Activated naive CD4-positive, alpha-beta T cell treated with anti-CD3 and anti-CD28 coated beads, Interleukin-2, amount 10 ng/mL, durations not matched to agents 7 days and 5 days (primary cell): Measurements from ENCODE around the gene TP53TG3E.
"Not testable (repeated sequence)": the region's sequence is repeated elsewhere in the genome, so short reads cannot be mapped to it uniquely, and the experiment has no call there.

Experiments
- CTCF ChIA-PET: fragments of 350-600 bp; sonication (Branson Sonifier 250); formaldehyde crosslinking; loops from one replicate; lab custom pipeline; 2021; ENCODE audit warnings: antibody characterized with exemption; lab: Charles Lee
- DNase-seq: peaks from one replicate; pipeline ENCODE4 v3.0.0-alpha.2; 2020
- H3K27ac Mint-ChIP-seq: one replicate; pipeline ENCODE4 v1.8.0; 2021; ENCODE audit warnings: mild to moderate bottlenecking, moderate library complexity, mixed read lengths
- H3K27me3 Mint-ChIP-seq: one replicate; pipeline ENCODE4 v1.8.0; 2021; ENCODE audit warnings: mild to moderate bottlenecking, mixed read lengths
- H3K36me3 Mint-ChIP-seq: one replicate; pipeline ENCODE4 v1.8.0; 2021; ENCODE audit warnings: mixed read lengths
- H3K4me1 Mint-ChIP-seq: one replicate; pipeline ENCODE4 v1.8.0; 2021; ENCODE audit warnings: mixed read lengths
- H3K4me3 Mint-ChIP-seq: one replicate; pipeline ENCODE4 v1.8.0; 2021; ENCODE audit warnings: mild to moderate bottlenecking, moderate library complexity, mixed read lengths
- H3K9me3 Mint-ChIP-seq: one replicate; pipeline ENCODE4 v1.8.0; 2021; ENCODE audit warnings: mixed read lengths

Gene TP53TG3E, protein sequence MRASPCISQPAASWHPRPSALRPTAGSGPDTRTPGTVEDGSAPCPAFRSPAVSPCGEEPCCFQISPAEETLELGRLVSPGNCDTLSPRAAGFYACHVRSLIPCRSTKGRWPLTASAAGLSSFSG

GRCh38 chr16:33304006-33304405, at the start of gene TP53TG3E:
TP53TG3E (plus strand) TSS chr16:33304306; CDS start chr16:33304374, 68 bp downstream.
- H3K36me3 Mint-ChIP-seq, H3K27me3 Mint-ChIP-seq, H3K4me3 Mint-ChIP-seq, H3K9me3 Mint-ChIP-seq, DNase-seq, H3K4me1 Mint-ChIP-seq, H3K27ac Mint-ChIP-seq, CTCF ChIA-PET: not testable (repeated sequence)

DNA sequence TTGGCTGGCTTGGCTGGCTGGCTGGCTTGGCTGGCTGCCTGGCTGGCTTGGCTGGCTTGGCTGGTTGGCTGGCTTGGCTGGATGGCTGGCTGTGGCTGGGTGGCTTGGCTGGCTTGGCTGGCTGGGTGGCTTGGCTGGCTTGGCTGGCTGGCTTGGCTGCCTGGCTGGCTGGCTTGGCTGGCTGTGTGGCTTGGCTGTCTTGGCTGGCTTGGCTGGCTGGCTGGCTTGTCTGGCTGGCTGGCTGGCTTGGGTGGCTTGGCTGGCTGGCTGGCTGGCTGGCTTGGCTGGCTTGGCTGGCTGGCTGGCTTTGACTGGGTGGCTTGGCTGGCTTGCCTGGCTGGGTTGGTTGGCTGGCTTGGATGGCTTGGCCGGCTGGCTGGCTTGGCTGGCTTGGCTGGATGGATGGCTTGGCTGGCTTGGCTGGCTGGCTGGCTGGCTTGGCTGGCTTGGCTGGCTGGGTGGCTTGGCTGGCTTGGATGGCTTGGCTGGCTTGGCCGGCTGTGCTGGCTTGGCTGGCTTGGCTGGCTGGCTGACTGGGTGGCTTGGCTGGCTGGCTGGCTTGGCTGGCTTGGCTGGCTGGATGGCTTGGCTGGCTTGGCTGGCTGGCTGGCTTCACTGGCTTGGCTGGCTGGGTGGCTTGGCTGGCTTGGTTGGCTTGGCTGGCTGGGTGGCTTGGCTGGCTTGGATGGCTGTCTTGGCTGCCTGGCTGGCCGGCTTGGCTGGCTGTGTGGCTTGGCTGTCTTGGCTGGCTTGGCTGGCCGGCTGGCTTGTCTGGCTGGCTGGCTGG, 32.3 kb downstream of the TP53TG3E start:
- H3K27ac Mint-ChIP-seq, H3K27me3 Mint-ChIP-seq, H3K36me3 Mint-ChIP-seq, H3K4me1 Mint-ChIP-seq, CTCF ChIA-PET, H3K4me3 Mint-ChIP-seq, H3K9me3 Mint-ChIP-seq: not testable (repeated sequence)
- peak; percentile 48 for DNase-seq

- H3K9me3 Mint-ChIP-seq, H3K27ac Mint-ChIP-seq, H3K36me3 Mint-ChIP-seq, H3K4me3 Mint-ChIP-seq, H3K4me1 Mint-ChIP-seq, CTCF ChIA-PET, H3K27me3 Mint-ChIP-seq: not testable (repeated sequence)
- peak; percentile 50 for DNase-seq
Observed at GRCh38 chr16:33337627-33338542, 33.8 kb downstream of the TP53TG3E start.

DNA sequence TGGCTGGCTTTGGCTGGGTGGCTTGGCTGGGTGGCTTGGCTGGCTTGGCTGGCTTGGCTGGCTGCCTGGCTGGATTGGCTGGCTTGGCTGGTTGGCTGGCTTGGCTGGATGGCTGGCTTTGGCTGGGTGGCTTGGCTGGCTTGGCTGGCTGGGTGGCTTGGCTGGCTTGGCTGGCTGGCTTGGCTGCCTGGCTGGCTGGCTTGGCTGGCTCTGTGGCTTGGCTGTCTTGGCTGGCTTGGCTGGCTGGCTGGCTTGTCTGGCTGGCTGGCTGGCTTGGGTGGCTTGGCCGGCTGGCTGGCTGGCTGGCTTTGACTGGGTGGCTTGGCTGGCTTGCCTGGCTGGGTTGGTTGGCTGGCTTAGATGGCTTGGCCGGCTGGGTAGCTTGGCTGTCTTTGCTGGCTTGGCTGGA, 34.4 kb downstream of the TP53TG3E start:
- H3K9me3 Mint-ChIP-seq, H3K27me3 Mint-ChIP-seq, H3K4me3 Mint-ChIP-seq, H3K4me1 Mint-ChIP-seq, CTCF ChIA-PET, H3K27ac Mint-ChIP-seq, H3K36me3 Mint-ChIP-seq: not testable (repeated sequence)
- DNase-seq: peak; percentile 24

- CTCF ChIA-PET, H3K36me3 Mint-ChIP-seq, H3K27me3 Mint-ChIP-seq, H3K27ac Mint-ChIP-seq, H3K9me3 Mint-ChIP-seq, H3K4me3 Mint-ChIP-seq, H3K4me1 Mint-ChIP-seq: not testable (repeated sequence)
- peak; percentile 43 for DNase-seq
Observed at GRCh38 chr16:33339093-33340061, 35.3 kb downstream of the TP53TG3E start.
